HepG2 (cell line): ENCODE data around the gene FURIN. TPM values are rescaled to one million over a fixed set of nuclear protein-coding genes. Genes with fewer than 3 reads are reported as not detected.

Source experiments
- CBFB ChIP-seq: sonication (generic); formaldehyde crosslinking; IDR thresholded peaks from 2 replicates; pipeline ENCODE4 v1.4.0; 2020; ENCODE audit warnings: missing genetic modification reagents
- CTCF ChIP-seq: sonication (generic); formaldehyde crosslinking; IDR thresholded peaks from 2 replicates; pipeline ENCODE4 v1.5.0; 2020; ENCODE audit warnings: mild to moderate bottlenecking, missing genetic modification reagents, moderate library complexity
- IRF1 ChIP-seq: sonication (generic); formaldehyde crosslinking; IDR thresholded peaks from 2 replicates; pipeline ENCODE4 v1.4.0; 2020; ENCODE audit warnings: low read depth, mild to moderate bottlenecking, missing genetic modification reagents
- JUN ChIP-seq: sonication (generic); formaldehyde crosslinking; IDR thresholded peaks from 2 replicates; pipeline ENCODE4 v1.4.0; 2020; ENCODE audit warnings: mild to moderate bottlenecking, missing genetic modification reagents
- MAFF ChIP-seq: IDR thresholded peaks from 2 replicates; pipeline ENCODE4 v1.6.1; 2011; ENCODE audit warnings: low read depth, low read length, improper control_type of control experiment
- NFATC3 ChIP-seq: sonication (generic); formaldehyde crosslinking; IDR thresholded peaks from 2 replicates; pipeline ENCODE4 v1.5.1; 2020; ENCODE audit warnings: mild to moderate bottlenecking, missing genetic modification reagents
- NPAS2 ChIP-seq: sonication (generic); formaldehyde crosslinking; IDR thresholded peaks from 2 replicates; pipeline ENCODE4 v1.8.0; 2022; ENCODE audit warnings: mild to moderate bottlenecking, missing genetic modification reagents, borderline replicate concordance
- NR2F6 ChIP-seq, 2 experiments: IDR thresholded peaks; 2 replicates each; pipeline ENCODE4 v1.6.1; 2016; ENCODE audit warnings: antibody characterized with exemption in 1 of 2, mild to moderate bottlenecking in 1 of 2
- STAT6 ChIP-seq: sonication (generic); formaldehyde crosslinking; IDR thresholded peaks from 2 replicates; pipeline ENCODE4 v1.4.0; 2020; ENCODE audit warnings: missing genetic modification reagents, mild to moderate bottlenecking, borderline replicate concordance
- UBTF ChIP-seq: sonication (generic); formaldehyde crosslinking; IDR thresholded peaks from 2 replicates; pipeline ENCODE4 v1.4.0; 2020; ENCODE audit warnings: mild to moderate bottlenecking, missing genetic modification reagents
- ZBTB26 ChIP-seq: IDR thresholded peaks from 2 replicates; pipeline ENCODE4 v1.6.1; 2016; ENCODE audit warnings: missing compliant biosample characterization, missing genetic modification reagents, borderline replicate concordance
- ZFX ChIP-seq: sonication (generic); formaldehyde crosslinking; IDR thresholded peaks from 2 replicates; pipeline ENCODE4 v1.4.0; 2020; ENCODE audit warnings: mild to moderate bottlenecking, low read depth, missing genetic modification reagents, moderate library complexity
- ZIK1 ChIP-seq: sonication (generic); formaldehyde crosslinking; IDR thresholded peaks from 2 replicates; pipeline ENCODE4 v1.5.0; 2020; ENCODE audit warnings: mild to moderate bottlenecking, low read depth, missing genetic modification reagents, borderline replicate concordance
- ZNF12 ChIP-seq: sonication (generic); formaldehyde crosslinking; IDR thresholded peaks from 2 replicates; pipeline ENCODE4 v1.5.0; 2020; ENCODE audit warnings: missing genetic modification reagents
- ZNF337 ChIP-seq: sonication (generic); formaldehyde crosslinking; IDR thresholded peaks from 2 replicates; pipeline ENCODE4 v1.5.1; 2020; ENCODE audit warnings: missing genetic modification reagents, low read depth, mild to moderate bottlenecking, borderline replicate concordance
- ZNF441 ChIP-seq: sonication (generic); formaldehyde crosslinking; IDR thresholded peaks from 2 replicates; pipeline ENCODE4 v1.7.0; 2021; ENCODE audit warnings: missing genetic modification reagents, borderline replicate concordance
- ZNF567 ChIP-seq: sonication (generic); formaldehyde crosslinking; IDR thresholded peaks from 2 replicates; pipeline ENCODE4 v1.8.1; 2023; ENCODE audit warnings: mild to moderate bottlenecking, missing genetic modification reagents, borderline replicate concordance
- ZNF776 ChIP-seq: sonication (generic); formaldehyde crosslinking; IDR thresholded peaks from 2 replicates; pipeline ENCODE4 v1.4.0; 2020; ENCODE audit warnings: mild to moderate bottlenecking, missing genetic modification reagents
- ZNF790 ChIP-seq: sonication (generic); formaldehyde crosslinking; IDR thresholded peaks from 2 replicates; pipeline ENCODE4 v1.8.0; 2022; ENCODE audit warnings: missing genetic modification reagents, mild to moderate bottlenecking, borderline replicate concordance
- ZSCAN22 ChIP-seq: sonication (generic); formaldehyde crosslinking; IDR thresholded peaks from 2 replicates; pipeline ENCODE4 v1.4.0; 2020; ENCODE audit warnings: mild to moderate bottlenecking, missing genetic modification reagents
- polyA plus RNA-seq, 8 experiments: library from polyadenylated mRNA; depleted of rRNA in 3 of 8; stranded (reverse) in 7 of 8; unstranded in 1 of 8; fragments of >200 nt; fragmentation: Illumina TruSeq in 4 of 8; extraction: Trizol in 4 of 8; gene quantifications; 2 replicates each; pipeline versions ENCODE4 v1.2.1 to v1.2.3, GENCODE V29; 2011 to 2016; ENCODE audit warnings: low read depth in 4 of 8, missing spikeins in 1 of 8, mixed read lengths in 1 of 8; ENCODE audit not compliant: insufficient read depth in 1 of 8
- total RNA-seq, 5 experiments: library from RNA; depleted of rRNA; stranded (reverse); fragments of >200 nt; fragmentation: Illumina TruSeq; extraction: Trizol; gene quantifications; 2 replicates each; pipeline ENCODE4 v1.2.3, GENCODE V29; 2016; ENCODE audit warnings: low read depth in 1 of 5

The FURIN gene
- total and polyA plus RNA-seq, 2 of the 13 experiments (the other 11 are each of a cell fraction or from before 2014, with no cell fraction given) = 15.2 to 17.4 TPM

GRCh38 chr15:90883526-90883975 is 15.2 kb downstream of the FURIN start (continued):
- 0 out of 2 replicates have a peak, but pooled peaks have one; percentile 20 for TF ChIP-seq CTCF (CRISPR knock-in tag)
- TF ChIP-seq CBFB (CRISPR knock-in tag) = no peak
- no peak for TF ChIP-seq ZNF12 (CRISPR knock-in tag)
- 0 out of 2 replicates have a peak, but pooled peaks have one; percentile 46 for TF ChIP-seq NR2F6 (IDR thresholded peaks at IDR 0.05)
- 0 out of 2 replicates have a peak, but pooled peaks have one; percentile 23 for TF ChIP-seq NR2F6 (CRISPR knock-in tag; IDR thresholded peaks at IDR 0.05)
- TF ChIP-seq ZNF776 (CRISPR knock-in tag) = no peak
- TF ChIP-seq NPAS2 = no peak
- TF ChIP-seq ZSCAN22 (CRISPR knock-in tag) = no peak
- TF ChIP-seq STAT6 (CRISPR knock-in tag) = no peak
- TF ChIP-seq ZNF790 (CRISPR knock-in tag) = no peak
- TF ChIP-seq ZNF337 (CRISPR knock-in tag) = no peak
- no peak for TF ChIP-seq JUN
- no peak; the same call in 1 of the 2 replicates for TF ChIP-seq UBTF (CRISPR knock-in tag)
- no peak for TF ChIP-seq NFATC3 (CRISPR knock-in tag)
- TF ChIP-seq ZNF567 (CRISPR knock-in tag) = no peak
- TF ChIP-seq ZBTB26 (CRISPR knock-in tag) = no peak
- TF ChIP-seq MAFF = no peak
- TF ChIP-seq ZNF441 = no peak
- no peak for TF ChIP-seq ZIK1
- TF ChIP-seq ZFX (CRISPR knock-in tag) = peak; percentile 82
- TF ChIP-seq IRF1 = no peak
